Inflammatory macrophage treated with lipopolysaccharide for 4 hours (primary cell): ENCODE measurements around the gene EME2.

ENCODE experiments used
- DNase-seq: peaks from one replicate; pipeline ENCODE4 v3.0.0-alpha.2; 2020

Gene EME2

DNA sequence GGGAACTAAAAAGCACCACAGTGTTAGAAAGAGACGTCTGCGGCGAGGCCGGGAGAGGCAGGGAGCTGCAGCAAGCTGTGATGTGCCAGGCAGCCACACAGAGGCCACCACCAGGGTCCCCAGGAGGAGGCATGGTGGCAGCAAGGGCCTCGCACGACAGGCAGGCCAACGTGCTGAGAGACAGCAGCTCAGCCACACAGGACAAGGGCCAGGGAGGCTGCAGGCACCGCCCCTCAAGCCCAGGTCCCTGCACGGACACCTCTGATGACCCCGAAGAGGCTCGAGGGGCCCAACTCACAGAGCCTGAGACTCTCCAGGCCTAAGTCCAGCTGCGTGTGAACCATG is 48.3 kb downstream of the EME2 start:
- no peak for DNase-seq

DNA sequence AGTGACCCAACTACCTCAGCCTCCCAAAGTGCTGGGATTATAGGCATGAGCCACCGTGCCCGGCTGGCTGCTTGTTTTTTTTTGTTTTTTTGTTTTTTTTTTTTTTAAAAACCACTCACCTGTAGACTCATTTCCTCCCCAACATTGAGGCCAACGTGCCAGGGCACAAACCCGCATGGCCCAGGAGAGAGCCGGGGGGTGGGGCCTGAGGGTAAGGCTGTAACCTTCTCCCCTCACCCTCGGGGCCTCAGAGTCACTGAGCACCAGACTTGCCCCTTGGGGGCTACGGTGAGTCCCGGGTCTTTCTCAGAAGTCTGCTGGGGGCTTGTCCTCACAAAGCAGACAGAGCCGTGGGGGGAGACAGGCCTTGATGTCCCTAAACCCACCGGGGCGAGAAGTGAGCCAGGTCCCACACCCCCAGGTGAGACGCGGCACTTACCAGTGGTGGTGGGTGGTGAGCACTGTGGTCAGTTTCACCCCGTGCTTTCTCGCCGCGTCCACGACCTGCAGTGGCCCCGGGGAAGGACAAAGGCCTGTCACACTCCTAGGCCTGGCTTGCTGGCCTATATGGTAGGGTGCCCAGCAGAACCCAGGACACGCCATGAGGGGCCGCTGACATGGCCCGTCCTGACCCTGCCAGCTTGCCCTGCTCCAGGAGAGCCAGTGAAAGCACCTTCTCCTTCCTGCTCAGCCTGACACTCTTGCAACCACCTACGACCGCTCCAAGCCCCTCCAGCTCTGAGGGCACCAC is 49.4 kb downstream of the EME2 start:
- DNase-seq, result no peak

DNA sequence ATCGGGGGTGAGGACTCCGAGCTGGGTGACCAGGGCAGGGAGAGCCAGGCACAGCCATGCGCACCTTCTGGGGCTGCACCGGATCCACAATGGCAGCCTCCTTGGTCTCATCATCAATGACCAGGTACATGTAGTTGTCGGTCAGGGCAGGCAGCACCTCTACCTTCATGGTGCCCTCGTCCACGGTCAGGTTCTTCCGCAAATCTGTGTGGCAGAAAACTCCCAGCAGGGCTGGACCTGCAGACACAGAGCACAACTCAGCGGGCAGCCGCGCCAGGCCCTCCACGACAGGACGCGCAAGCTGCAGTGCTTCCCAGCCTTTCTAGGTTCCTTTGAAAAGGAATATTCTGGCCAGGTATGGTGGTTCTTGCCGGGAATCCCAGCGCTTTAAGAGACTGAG is 50.2 kb downstream of the EME2 start:
- DNase-seq, result no peak

DNA sequence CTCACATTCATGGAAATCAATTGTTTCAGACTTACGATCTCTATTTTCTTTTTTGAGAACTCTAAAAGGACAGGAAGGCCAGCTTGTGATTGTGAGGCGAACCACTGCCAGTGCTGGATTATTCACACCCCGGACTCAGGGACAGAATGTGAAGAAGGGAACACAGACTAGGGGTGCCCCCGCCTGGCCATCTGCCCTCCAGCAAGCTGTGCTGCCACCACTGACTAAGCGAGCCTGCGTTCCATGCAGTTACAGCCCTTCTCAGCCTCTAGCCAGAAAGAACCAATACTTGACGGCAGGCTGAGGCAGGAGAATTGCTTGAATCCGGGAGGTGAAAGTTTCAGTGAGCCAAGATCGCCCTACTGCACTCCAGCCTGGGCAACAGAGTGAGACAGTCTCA is 51.2 kb downstream of the EME2 start:
- DNase-seq, result peak; percentile 2

DNA sequence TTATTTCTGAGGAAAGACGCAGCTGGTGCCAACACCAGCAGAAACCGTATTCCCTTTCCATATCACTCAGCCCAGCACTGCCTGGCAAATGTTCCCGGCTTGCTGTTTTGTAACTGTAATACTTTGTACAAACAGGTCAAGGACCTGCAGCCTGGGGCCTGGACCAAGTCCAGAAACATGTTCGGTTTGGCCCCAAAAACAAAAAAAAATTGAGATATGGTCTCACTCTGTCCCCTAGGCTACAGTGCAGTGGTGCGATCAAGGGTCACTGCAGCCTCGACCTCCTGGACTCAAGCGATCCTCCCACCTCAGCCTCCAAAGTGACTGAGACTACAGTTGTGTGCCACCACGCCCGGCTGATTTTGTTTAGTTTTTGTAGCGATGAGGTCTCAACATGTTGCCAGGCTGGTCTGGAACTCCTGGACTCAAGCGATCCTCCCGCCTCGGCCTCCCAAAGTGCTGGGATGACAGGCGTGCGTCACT is 52.8 kb downstream of the EME2 start:
- DNase-seq, result no peak
